Calu3 (cell line): ENCODE measurements around the gene ADGRL2. TPM values are rescaled to one million over a fixed set of nuclear protein-coding genes. Genes with fewer than 3 reads are reported as not detected.

Source experiments
- BruUV-seq: library from RNA; stranded (reverse); fragments of 400-500 nt; replicated peaks from 2 replicates; lab custom pipeline; 2021; lab: Mats Ljungman, UMichigan
- CTCF ChIA-PET: fragments of 300-600 bp; sonication (Branson Sonifier 250); formaldehyde crosslinking; loops from one replicate; lab custom pipeline; 2022; ENCODE audit warnings: antibody characterized with exemption; lab: Charles Lee
- DNase-seq: peaks from one replicate; pipeline ENCODE4 v3.0.0; 2022
- H3K27ac Mint-ChIP-seq: one replicate; pipeline ENCODE4 v1.8.0; 2022; ENCODE audit warnings: mixed read lengths; ENCODE audit not compliant: unreplicated experiment
- H3K27me3 Mint-ChIP-seq: one replicate; pipeline ENCODE4 v1.8.0; 2022; ENCODE audit warnings: mixed read lengths; ENCODE audit not compliant: unreplicated experiment
- H3K36me3 Mint-ChIP-seq: one replicate; pipeline ENCODE4 v1.8.0; 2022; ENCODE audit warnings: mild to moderate bottlenecking, moderate library complexity, mixed read lengths; ENCODE audit not compliant: insufficient read depth, unreplicated experiment
- H3K4me1 Mint-ChIP-seq: one replicate; pipeline ENCODE4 v1.8.0; 2022; ENCODE audit warnings: mild to moderate bottlenecking, low read depth, mixed read lengths; ENCODE audit not compliant: unreplicated experiment
- H3K4me3 Mint-ChIP-seq: one replicate; pipeline ENCODE4 v1.8.0; 2022; ENCODE audit warnings: mild to moderate bottlenecking, low read depth, moderate library complexity, mixed read lengths; ENCODE audit not compliant: unreplicated experiment
- H3K9me3 Mint-ChIP-seq: one replicate; pipeline ENCODE4 v1.8.0; 2022; ENCODE audit warnings: low read depth, mixed read lengths; ENCODE audit not compliant: unreplicated experiment
- CTCF ChIP-seq: fragments of 200-600 bp; IDR thresholded peaks from one replicate; pipeline ENCODE4 v1.8.0; 2022; ENCODE audit warnings: antibody characterized with exemption; ENCODE audit not compliant: unreplicated experiment
- intact Hi-C: fragments of 100-400 bp; cut with micrococcal nuclease; formaldehyde crosslinking; loops from one replicate; pipeline ENCODE4 v1.10.0; 2022; ENCODE audit not compliant: unreplicated experiment
- total RNA-seq: library from RNA; stranded (reverse); gene quantifications from 2 replicates; pipeline ENCODE4 v1.2.3, GENCODE V29; 2022

The ADGRL2 gene
- total RNA-seq, 1 experiment from 2014 or later, result 72.3 TPM

- no peaks in the 10 kb centered on the region for H3K27me3 Mint-ChIP-seq
- no peak for DNase-seq
- CTCF ChIA-PET, result no interaction called here
- no peak for TF ChIP-seq CTCF
- H3K36me3 Mint-ChIP-seq, result peaks cover 4% of the 10 kb centered on the region
- no TSS peak for BruUV-seq
- no peaks in the 10 kb centered on the region for H3K9me3 Mint-ChIP-seq
- intact Hi-C loops, result no loop called here
- peaks cover 17% of the 10 kb centered on the region for H3K4me1 Mint-ChIP-seq
- H3K4me3 Mint-ChIP-seq, result no peak overlapping the region
- H3K27ac Mint-ChIP-seq, result no peak overlapping the region
Measured at GRCh38 chr1:81813691-81814090, 13.0 kb downstream of the ADGRL2 start.

GRCh38 chr1:81819613-81820012 is 18.9 kb downstream of the ADGRL2 start:
- Mint-ChIP-seq H3K9me3 (no peaks in the 10 kb centered on the region), H3K27ac (no peak overlapping the region), H3K4me1 (peaks cover 8% of the 10 kb centered on the region), H3K27me3 (no peaks in the 10 kb centered on the region), H3K36me3 (no peaks in the 10 kb centered on the region), H3K4me3 (no peak overlapping the region)
- CTCF ChIA-PET, result interaction anchor here (0.5 kb wide), 1 partner anchor 1766 kb away, joined by 3 read pairs; no protein-coding TSS in a partner anchor
- no peak for TF ChIP-seq CTCF
- no TSS peak for BruUV-seq
- intact Hi-C loops, result no loop called here
- no peak for DNase-seq

- H3K27me3 Mint-ChIP-seq, result no peaks in the 10 kb centered on the region
- no peaks in the 10 kb centered on the region for H3K9me3 Mint-ChIP-seq
- no TSS peak for BruUV-seq
- H3K36me3 Mint-ChIP-seq, result no peaks in the 10 kb centered on the region
- peaks cover 8% of the 10 kb centered on the region for H3K4me1 Mint-ChIP-seq
- CTCF ChIA-PET, result interaction anchor here (0.6 to 1.8 kb wide), 2 partner anchors 14 to 76 kb away, joined by 3 to 5 read pairs; no protein-coding TSS in a partner anchor
- no peak for TF ChIP-seq CTCF
- H3K27ac Mint-ChIP-seq, result no peak overlapping the region
- intact Hi-C loops, result no loop called here
- no peak for DNase-seq
- H3K4me3 Mint-ChIP-seq, result no peak overlapping the region
Measured at GRCh38 chr1:81820765-81821164, 20.0 kb downstream of the ADGRL2 start.

- CTCF ChIA-PET, result no interaction called here
- no peaks in the 10 kb centered on the region for H3K9me3 Mint-ChIP-seq
Measured at GRCh38 chr1:81823082-81823481, 22.3 kb downstream of the ADGRL2 start.

More at GRCh38 chr1:81823082-81823481, 22.3 kb downstream of the ADGRL2 start:
- Mint-ChIP-seq H3K27me3 (no peaks in the 10 kb centered on the region), H3K4me1 (peaks cover 8% of the 10 kb centered on the region), H3K27ac (no peak overlapping the region), H3K36me3 (no peaks in the 10 kb centered on the region), H3K4me3 (no peak overlapping the region)
- BruUV-seq, result no TSS peak
- intact Hi-C loops, result no loop called here
- no peak for DNase-seq
- TF ChIP-seq CTCF, result no peak
